WTC11 (cell line): Measurements from ENCODE around the gene PDCD5. TPM values are rescaled to one million over a fixed set of nuclear protein-coding genes. Genes with fewer than 3 reads are reported as not detected.

Experiments
- ATAC-seq: fragments of 200-7000 bp; cut with Tn5 transposase; 2 replicates; pipeline ENCODE4 v1.10.0; 2021; ENCODE audit warnings: mild to moderate bottlenecking, moderate library complexity
- CTCF ChIA-PET: fragments of 300-600 bp; sonication (Branson Sonifier 250); formaldehyde crosslinking; loops from one replicate; lab custom pipeline; 2021; ENCODE audit warnings: antibody characterized with exemption; lab: Charles Lee
- POLR2A ChIA-PET: fragments of 350-600 bp; sonication (Branson Sonifier 250); formaldehyde crosslinking; loops from one replicate; lab custom pipeline; 2021; ENCODE audit warnings: antibody characterized with exemption; lab: Charles Lee
- DNase-seq: peaks from one replicate; pipeline ENCODE4 v3.0.0; 2021; ENCODE audit warnings: low spot score
- H3K27ac Mint-ChIP-seq: 2 replicates; pipeline ENCODE4 v1.8.0; 2021; ENCODE audit warnings: mixed read lengths
- H3K27me3 Mint-ChIP-seq: 2 replicates; pipeline ENCODE4 v1.8.0; 2021; ENCODE audit warnings: low read depth, mild to moderate bottlenecking, moderate library complexity, mixed read lengths
- H3K36me3 Mint-ChIP-seq: 2 replicates; pipeline ENCODE4 v1.8.0; 2021; ENCODE audit warnings: mixed read lengths
- H3K4me1 Mint-ChIP-seq: 2 replicates; pipeline ENCODE4 v1.8.0; 2022; ENCODE audit warnings: mixed read lengths
- H3K4me3 Mint-ChIP-seq: 2 replicates; pipeline ENCODE4 v1.8.0; 2021; ENCODE audit warnings: mild to moderate bottlenecking, moderate library complexity, mixed read lengths
- H3K9me3 Mint-ChIP-seq: 2 replicates; pipeline ENCODE4 v1.8.0; 2021; ENCODE audit warnings: mixed read lengths
- CBFB ChIP-seq: sonication (generic); formaldehyde crosslinking; IDR thresholded peaks from 2 replicates; pipeline ENCODE4 v1.8.1; 2022; ENCODE audit warnings: mild to moderate bottlenecking, low read depth, missing genetic modification reagents
- ESRRA ChIP-seq: sonication (generic); formaldehyde crosslinking; IDR thresholded peaks from 2 replicates; pipeline ENCODE4 v1.8.1; 2022; ENCODE audit warnings: mild to moderate bottlenecking, missing genetic modification reagents, borderline replicate concordance
- ETV6 ChIP-seq: sonication (generic); formaldehyde crosslinking; IDR thresholded peaks from 2 replicates; pipeline ENCODE4 v1.8.1; 2022; ENCODE audit warnings: mild to moderate bottlenecking, missing genetic modification reagents
- FOXJ3 ChIP-seq: sonication (generic); formaldehyde crosslinking; IDR thresholded peaks from 2 replicates; pipeline ENCODE4 v1.9.0; 2021; ENCODE audit warnings: missing genetic modification reagents, mild to moderate bottlenecking, borderline replicate concordance
- HMGA2 ChIP-seq: fragments of 250-450 bp; sonication (Bioruptor Pico); IDR thresholded peaks from 2 replicates; pipeline ENCODE4 v1.4.0; 2021; ENCODE audit warnings: mild to moderate bottlenecking, moderate library complexity
- IRF2 ChIP-seq: sonication (generic); formaldehyde crosslinking; IDR thresholded peaks from 2 replicates; pipeline ENCODE4 v1.8.0; 2022; ENCODE audit warnings: low read depth, missing genetic modification reagents, borderline replicate concordance
- JUN ChIP-seq: sonication (generic); formaldehyde crosslinking; IDR thresholded peaks from 2 replicates; pipeline ENCODE4 v1.8.0; 2023; ENCODE audit warnings: mild to moderate bottlenecking, missing genetic modification reagents
- PRRX2 ChIP-seq: fragments of 250-450 bp; sonication (Bioruptor Pico); IDR thresholded peaks from 2 replicates; pipeline ENCODE4 v1.8.0; 2021; ENCODE audit warnings: mild to moderate bottlenecking
- RELA ChIP-seq: sonication (generic); formaldehyde crosslinking; IDR thresholded peaks from 2 replicates; pipeline ENCODE4 v1.8.1; 2022; ENCODE audit warnings: missing genetic modification reagents, mild to moderate bottlenecking, borderline replicate concordance
- SMAD3 ChIP-seq: sonication (generic); formaldehyde crosslinking; IDR thresholded peaks from 2 replicates; pipeline ENCODE4 v1.8.0; 2022; ENCODE audit warnings: missing genetic modification reagents, mild to moderate bottlenecking, borderline replicate concordance
- SMAD4 ChIP-seq: sonication (generic); formaldehyde crosslinking; IDR thresholded peaks from 2 replicates; pipeline ENCODE4 v1.8.0; 2022; ENCODE audit warnings: mild to moderate bottlenecking, missing genetic modification reagents
- SP1 ChIP-seq: sonication (generic); formaldehyde crosslinking; conservative IDR thresholded peaks from 2 replicates; pipeline ENCODE4 v1.8.1; 2022; ENCODE audit warnings: missing genetic modification reagents
- ZNF121 ChIP-seq: sonication (generic); formaldehyde crosslinking; IDR thresholded peaks from 2 replicates; pipeline ENCODE4 v1.8.0; 2023; ENCODE audit warnings: missing genetic modification reagents
- ZNF232 ChIP-seq: sonication (generic); formaldehyde crosslinking; IDR thresholded peaks from 2 replicates; pipeline ENCODE4 v1.8.0; 2022; ENCODE audit warnings: mild to moderate bottlenecking, missing genetic modification reagents
- ZNF263 ChIP-seq: sonication (generic); formaldehyde crosslinking; IDR thresholded peaks from 2 replicates; pipeline ENCODE4 v1.8.1; 2022; ENCODE audit warnings: low read depth, mild to moderate bottlenecking, moderate library complexity, missing genetic modification reagents
- ZNF425 ChIP-seq: fragments of 250-450 bp; sonication (Bioruptor Pico); conservative IDR thresholded peaks from 2 replicates; pipeline ENCODE4 v1.9.0; 2021; ENCODE audit warnings: mild to moderate bottlenecking
- ZNF671 ChIP-seq: fragments of 250-450 bp; sonication (Bioruptor Pico); IDR thresholded peaks from 2 replicates; pipeline ENCODE4 v1.8.0; 2021; ENCODE audit warnings: mild to moderate bottlenecking
- total RNA-seq: library from RNA; stranded (reverse); gene quantifications from 3 replicates; pipeline ENCODE4 v1.2.3, GENCODE V29; 2021
- TF ChIP-seq, protein P1 (sequence below): sonication (generic); formaldehyde crosslinking; IDR thresholded peaks from 2 replicates; pipeline ENCODE4 v1.8.1; 2023; ENCODE audit warnings: mild to moderate bottlenecking, moderate library complexity, missing genetic modification reagents
- TF ChIP-seq, protein P2 (sequence below): fragments of 250-450 bp; sonication (Bioruptor Pico); IDR thresholded peaks from 2 replicates; pipeline ENCODE4 v2.1.2; 2022; ENCODE audit warnings: mild to moderate bottlenecking, moderate library complexity
- TF ChIP-seq, protein P3 (sequence below): sonication (generic); formaldehyde crosslinking; IDR thresholded peaks from 2 replicates; pipeline ENCODE4 v1.8.1; 2023; ENCODE audit warnings: mild to moderate bottlenecking, missing genetic modification reagents

Gene PDCD5
- total RNA-seq, 1 experiment from 2014 or later: 89.5 TPM

- TF ChIP-seq, protein P1, sequence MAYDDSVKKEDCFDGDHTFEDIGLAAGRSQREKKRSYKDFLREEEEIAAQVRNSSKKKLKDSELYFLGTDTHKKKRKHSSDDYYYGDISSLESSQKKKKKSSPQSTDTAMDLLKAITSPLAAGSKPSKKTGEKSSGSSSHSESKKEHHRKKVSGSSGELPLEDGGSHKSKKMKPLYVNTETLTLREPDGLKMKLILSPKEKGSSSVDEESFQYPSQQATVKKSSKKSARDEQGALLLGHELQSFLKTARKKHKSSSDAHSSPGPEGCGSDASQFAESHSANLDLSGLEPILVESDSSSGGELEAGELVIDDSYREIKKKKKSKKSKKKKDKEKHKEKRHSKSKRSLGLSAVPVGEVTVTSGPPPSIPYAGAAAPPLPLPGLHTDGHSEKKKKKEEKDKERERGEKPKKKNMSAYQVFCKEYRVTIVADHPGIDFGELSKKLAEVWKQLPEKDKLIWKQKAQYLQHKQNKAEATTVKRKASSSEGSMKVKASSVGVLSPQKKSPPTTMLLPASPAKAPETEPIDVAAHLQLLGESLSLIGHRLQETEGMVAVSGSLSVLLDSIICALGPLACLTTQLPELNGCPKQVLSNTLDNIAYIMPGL (CRISPR knock-in tag): no peak
- TF ChIP-seq ZNF232 (CRISPR knock-in tag) (no peak), ETV6 (no peak), ZNF263 (CRISPR knock-in tag) (no peak), SMAD3 (CRISPR knock-in tag) (no peak), ESRRA (CRISPR knock-in tag) (no peak), IRF2 (CRISPR knock-in tag) (no peak), ZNF671 (CRISPR knock-in tag) (no peak), ZNF121 (CRISPR knock-in tag) (no peak), RELA (CRISPR knock-in tag) (no peak)
Observed at GRCh38 chr19:32573492-32573794, 7.5 kb upstream of the PDCD5 start (continued).

- Mint-ChIP-seq H3K9me3 (peaks cover 7% of the 10 kb centered on the region; the same call in 1 of the 2 replicates), H3K4me3 (no peak overlapping the region), H3K27ac (no peak overlapping the region), H3K36me3 (no peaks in the 10 kb centered on the region), H3K27me3 (peaks cover 32% of the 10 kb centered on the region), H3K4me1 (0 out of 2 replicates have a peak, but pooled peaks cover 3% of the 10 kb centered on the region)
- POLR2A ChIA-PET: no interaction called here
- DNase-seq (no peak), ATAC-seq (no peak)
- TF ChIP-seq SMAD4 (CRISPR knock-in tag): no peak
- TF ChIP-seq HMGA2 (CRISPR knock-in tag): no peak
- no peak for TF ChIP-seq FOXJ3
- TF ChIP-seq, protein P2, sequence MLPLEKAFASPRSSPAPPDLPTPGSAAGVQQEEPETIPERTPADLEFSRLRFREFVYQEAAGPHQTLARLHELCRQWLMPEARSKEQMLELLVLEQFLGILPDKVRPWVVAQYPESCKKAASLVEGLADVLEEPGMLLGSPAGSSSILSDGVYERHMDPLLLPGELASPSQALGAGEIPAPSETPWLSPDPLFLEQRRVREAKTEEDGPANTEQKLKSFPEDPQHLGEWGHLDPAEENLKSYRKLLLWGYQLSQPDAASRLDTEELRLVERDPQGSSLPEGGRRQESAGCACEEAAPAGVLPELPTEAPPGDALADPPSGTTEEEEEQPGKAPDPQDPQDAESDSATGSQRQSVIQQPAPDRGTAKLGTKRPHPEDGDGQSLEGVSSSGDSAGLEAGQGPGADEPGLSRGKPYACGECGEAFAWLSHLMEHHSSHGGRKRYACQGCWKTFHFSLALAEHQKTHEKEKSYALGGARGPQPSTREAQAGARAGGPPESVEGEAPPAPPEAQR: no peak
- no peak for TF ChIP-seq ZNF425 (CRISPR knock-in tag)
- TF ChIP-seq CBFB (CRISPR knock-in tag): no peak
- no peak for TF ChIP-seq ZNF232 (CRISPR knock-in tag)
- TF ChIP-seq JUN (CRISPR knock-in tag): no peak
- TF ChIP-seq SP1: no peak
- TF ChIP-seq, protein P3, sequence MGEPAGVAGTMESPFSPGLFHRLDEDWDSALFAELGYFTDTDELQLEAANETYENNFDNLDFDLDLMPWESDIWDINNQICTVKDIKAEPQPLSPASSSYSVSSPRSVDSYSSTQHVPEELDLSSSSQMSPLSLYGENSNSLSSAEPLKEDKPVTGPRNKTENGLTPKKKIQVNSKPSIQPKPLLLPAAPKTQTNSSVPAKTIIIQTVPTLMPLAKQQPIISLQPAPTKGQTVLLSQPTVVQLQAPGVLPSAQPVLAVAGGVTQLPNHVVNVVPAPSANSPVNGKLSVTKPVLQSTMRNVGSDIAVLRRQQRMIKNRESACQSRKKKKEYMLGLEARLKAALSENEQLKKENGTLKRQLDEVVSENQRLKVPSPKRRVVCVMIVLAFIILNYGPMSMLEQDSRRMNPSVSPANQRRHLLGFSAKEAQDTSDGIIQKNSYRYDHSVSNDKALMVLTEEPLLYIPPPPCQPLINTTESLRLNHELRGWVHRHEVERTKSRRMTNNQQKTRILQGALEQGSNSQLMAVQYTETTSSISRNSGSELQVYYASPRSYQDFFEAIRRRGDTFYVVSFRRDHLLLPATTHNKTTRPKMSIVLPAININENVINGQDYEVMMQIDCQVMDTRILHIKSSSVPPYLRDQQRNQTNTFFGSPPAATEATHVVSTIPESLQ (CRISPR knock-in tag): no peak
- TF ChIP-seq PRRX2 (CRISPR knock-in tag): no peak
- CTCF ChIA-PET: no interaction called here
Observed at GRCh38 chr19:32576790-32577189, 4.2 kb upstream of the PDCD5 start.
